Neuronal stem cell (in vitro differentiated cells): ENCODE measurements around the gene SEMA3B.

Experiments
- DNase-seq: peaks from one replicate; pipeline ENCODE4 v3.0.0-alpha.2; 2013; ENCODE audit warnings: low spot score
- H2AFZ ChIP-seq: one replicate; pipeline ENCODE4 v1.6.1; 2013; ENCODE audit warnings: mild to moderate bottlenecking, low read length, inconsistent platforms
- H2AK5ac ChIP-seq: 2 replicates; pipeline ENCODE4 v1.6.1; 2013; ENCODE audit warnings: low read depth, mild to moderate bottlenecking, inconsistent platforms, low read length, moderate library complexity, mixed read lengths
- H2BK120ac ChIP-seq: 2 replicates; pipeline ENCODE4 v1.6.1; 2013; ENCODE audit warnings: low read depth, mild to moderate bottlenecking, inconsistent platforms, low read length, moderate library complexity, mixed read lengths
- H2BK12ac ChIP-seq: one replicate; pipeline ENCODE4 v1.6.1; 2013; ENCODE audit warnings: low read length, inconsistent platforms
- H2BK15ac ChIP-seq: 2 replicates; pipeline ENCODE4 v1.6.1; 2013; ENCODE audit warnings: mild to moderate bottlenecking, low read length, inconsistent platforms, mixed read lengths
- H2BK5ac ChIP-seq: one replicate; pipeline ENCODE4 v1.6.1; 2013; ENCODE audit warnings: inconsistent platforms, mild to moderate bottlenecking, low read length, moderate library complexity
- H3K14ac ChIP-seq: one replicate; pipeline ENCODE4 v1.6.1; 2013; ENCODE audit warnings: low read length, inconsistent platforms
- H3K18ac ChIP-seq: 2 replicates; pipeline ENCODE4 v1.6.1; 2013; ENCODE audit warnings: low read length, inconsistent platforms
- H3K23ac ChIP-seq: 2 replicates; pipeline ENCODE4 v1.6.1; 2013; ENCODE audit warnings: low read depth, mild to moderate bottlenecking, mixed read lengths, low read length, inconsistent platforms; ENCODE audit not compliant: poor library complexity
- H3K27ac ChIP-seq: replicated peaks from 3 replicates; pipeline ENCODE4 v1.5.1; 2013; ENCODE audit warnings: low read length, inconsistent platforms
- H3K27me3 ChIP-seq, 3 experiments: 2 replicates each; pipeline ENCODE4 v1.6.1; 2013; ENCODE audit warnings: low read length in 3 of 3, mild to moderate bottlenecking in 2 of 3, inconsistent platforms in 1 of 3, low read depth in 1 of 3, mixed read lengths in 1 of 3, moderate library complexity in 1 of 3; ENCODE audit not compliant: control insufficient read depth in 3 of 3, insufficient read depth in 3 of 3
- H3K36me3 ChIP-seq, 2 donors: replicated peaks in 1 of 2; 2 replicates each; pipeline ENCODE4 v1.6.1; 2013; ENCODE audit warnings: low read length in 2 of 2; ENCODE audit not compliant: control insufficient read depth in 2 of 2, insufficient read depth in 2 of 2
- H3K4ac ChIP-seq: 2 replicates; pipeline ENCODE4 v1.6.1; 2013; ENCODE audit warnings: inconsistent platforms, mild to moderate bottlenecking, low read length, moderate library complexity
- H3K4me1 ChIP-seq, 2 donors: 1 replicate in 1 of 2; 2 replicates in 1 of 2; pipeline ENCODE4 v1.6.1; 2013; ENCODE audit warnings: low read length in 2 of 2, low read depth in 1 of 2; ENCODE audit not compliant: control insufficient read depth in 2 of 2, insufficient read depth in 1 of 2
- H3K4me2 ChIP-seq: one replicate; pipeline ENCODE4 v1.6.1; 2013; ENCODE audit warnings: mild to moderate bottlenecking, low read length, inconsistent platforms; ENCODE audit not compliant: insufficient read depth, poor library complexity, severe bottlenecking
- H3K4me3 ChIP-seq, 2 donors: 2 replicates each; pipeline ENCODE4 v1.5.1; 2013; ENCODE audit warnings: low read length in 2 of 2, mild to moderate bottlenecking in 2 of 2, inconsistent platforms in 1 of 2, moderate library complexity in 1 of 2
- H3K79me1 ChIP-seq: one replicate; pipeline ENCODE4 v1.6.1; 2013; ENCODE audit warnings: low read depth, mild to moderate bottlenecking, inconsistent platforms, low read length, moderate library complexity
- H3K9ac ChIP-seq: one replicate; pipeline ENCODE4 v1.6.1; 2013; ENCODE audit warnings: mild to moderate bottlenecking, low read depth, low read length, inconsistent platforms; ENCODE audit not compliant: poor library complexity
- H3K9me3 ChIP-seq, 2 donors: replicated peaks in 1 of 2; 2 replicates each; pipeline versions ENCODE3 to v1.6.1; 2013; ENCODE audit warnings: low read length in 2 of 2, mild to moderate bottlenecking in 2 of 2, inconsistent platforms in 1 of 2, low read depth in 1 of 2, mixed read lengths in 1 of 2, moderate library complexity in 1 of 2; ENCODE audit not compliant: control insufficient read depth in 2 of 2, insufficient read depth in 1 of 2
- H4K8ac ChIP-seq: one replicate; pipeline ENCODE4 v1.6.1; 2013; ENCODE audit warnings: low read depth, mild to moderate bottlenecking, inconsistent platforms, low read length, moderate library complexity
- H4K91ac ChIP-seq: one replicate; pipeline ENCODE4 v1.6.1; 2013; ENCODE audit warnings: low read length, low read depth, mild to moderate bottlenecking, inconsistent platforms; ENCODE audit not compliant: poor library complexity
- WGBS, 2 donors: extraction: QIAGEN DNeasy Blood & Tissue Kit; methylation state at CpG; one replicate each; pipeline ENCODE4 v1.1.7; 2013; ENCODE audit warnings: missing lambda C conversion rate in 2 of 2, mixed read lengths in 1 of 2; ENCODE audit not compliant: insufficient read length in 2 of 2, insufficient replicate concordance in 1 of 2; ENCODE audit errors: extremely low coverage in 2 of 2; 5-methylcytosine and 5-hydroxymethylcytosine counted together

SEMA3B gene

GRCh38 chr3:50262778-50263177 is 6.2 kb upstream of the SEMA3B start:
- H3K4me2 ChIP-seq = no peak overlapping the region
- H2BK5ac ChIP-seq = peak overlapping the region; percentile 46
- DNase-seq = no peak
- no peak overlapping the region for H3K27ac ChIP-seq
- no peak overlapping the region for H2BK120ac ChIP-seq
- H3K36me3 ChIP-seq = peaks cover 10 to 19% of the 10 kb centered on the region in 2 donors
- H3K9me3 ChIP-seq = no peaks in the 10 kb centered on the region
- H3K79me1 ChIP-seq = peaks cover 3% of the 10 kb centered on the region
- H2BK12ac ChIP-seq = no peak overlapping the region
- H2BK15ac ChIP-seq = peak overlapping the region; percentile 34
- H2AFZ ChIP-seq = no peak overlapping the region
- no peak overlapping the region for H3K4ac ChIP-seq
- peaks cover 57 to 60% of the 10 kb centered on the region in 2 donors for H3K4me1 ChIP-seq
- no peak overlapping the region for H4K91ac ChIP-seq
- no peak overlapping the region for H4K8ac ChIP-seq
- no peak overlapping the region for H3K9ac ChIP-seq
- H3K14ac ChIP-seq = no peak overlapping the region
- H3K23ac ChIP-seq = no peak overlapping the region
- H3K4me3 ChIP-seq = no peak overlapping the region
- H2AK5ac ChIP-seq = peak overlapping the region; percentile 54
- peak overlapping the region; percentile 46 for H3K18ac ChIP-seq
- WGBS, 2 donors = no CpG with 5 or more reads among the region's 7 CpGs
- H3K27me3 ChIP-seq = no peaks in the 10 kb centered on the region

GRCh38 chr3:50263478-50264382 is 5.2 kb upstream of the SEMA3B start:
- Histone ChIP-seq H2BK12ac (peak overlapping the region; percentile 3), H3K9ac (peak overlapping the region; percentile 32), H3K23ac (no peak overlapping the region), H4K91ac (peak overlapping the region; percentile 64), H3K18ac (peak overlapping the region; percentile 89), H3K14ac (peak overlapping the region; percentile 39), H3K9me3 (no peaks in the 10 kb centered on the region), H2BK5ac (peak overlapping the region; percentile 80), H3K36me3 (peaks cover 4 to 10% of the 10 kb centered on the region in 2 donors), H3K27ac (peak overlapping the region; percentile 95), H2BK15ac (peak overlapping the region; percentile 23), H3K4me2 (peak overlapping the region; percentile 42), H2BK120ac (peak overlapping the region; percentile 2), H3K79me1 (peaks cover 3% of the 10 kb centered on the region), H3K27me3 (no peaks in the 10 kb centered on the region), H2AFZ (peak overlapping the region; percentile 77), H3K4ac (no peak overlapping the region), H4K8ac (peak overlapping the region; percentile 99), H3K4me1 (peaks cover 58 to 65% of the 10 kb centered on the region in 2 donors), H3K4me3 (no peak overlapping the region), H2AK5ac (peak overlapping the region; percentile 66)
- no CpG with 5 or more reads among the region's 6 CpGs for WGBS, 2 donors
- DNase-seq = no peak

- Histone ChIP-seq H3K27ac (peak overlapping the region; percentile 95), H3K9me3 (no peaks in the 10 kb centered on the region), H2BK15ac (peak overlapping the region; percentile 23), H3K23ac (no peak overlapping the region), H2BK5ac (peak overlapping the region; percentile 80), H3K27me3 (no peaks in the 10 kb centered on the region), H2BK120ac (peak overlapping the region; percentile 2), H2AFZ (peak overlapping the region; percentile 77), H2AK5ac (peak overlapping the region; percentile 66), H3K9ac (peak overlapping the region; percentile 32), H3K36me3 (peaks cover under 1 to 2% of the 10 kb centered on the region in 2 donors), H4K8ac (peak overlapping the region; percentile 99), H3K14ac (peak overlapping the region; percentile 39), H3K4me3 (no peak overlapping the region), H2BK12ac (peak overlapping the region; percentile 3), H4K91ac (peak overlapping the region; percentile 64), H3K18ac (peak overlapping the region; percentile 89), H3K4me1 (peaks cover 56 to 72% of the 10 kb centered on the region in 2 donors), H3K4me2 (peak overlapping the region; percentile 42), H3K4ac (no peak overlapping the region), H3K79me1 (peaks cover 3% of the 10 kb centered on the region)
- no CpG with 5 or more reads among the region's 7 CpGs for WGBS, 2 donors
- peak; percentile 96 for DNase-seq
These were observed 4.5 kb upstream of the SEMA3B start for GRCh38 chr3:50264383-50264963.

- H4K8ac ChIP-seq = peak overlapping the region; percentile 77
- H2BK120ac ChIP-seq = peak overlapping the region; percentile 88
- H2AFZ ChIP-seq = peak overlapping the region; percentile 77
- peak overlapping the region; percentile 98 for H2AK5ac ChIP-seq
- WGBS, 2 donors = no CpG with 5 or more reads among the region's 7 CpGs
- H3K4ac ChIP-seq = peak overlapping the region; percentile 87
- H3K18ac ChIP-seq = peak overlapping the region; percentile 99
- DNase-seq = no peak
- no peaks in the 10 kb centered on the region for H3K9me3 ChIP-seq
- H2BK12ac ChIP-seq = peak overlapping the region; percentile 97
- peak overlapping the region; percentile 34 for H3K9ac ChIP-seq
- H3K23ac ChIP-seq = peak overlapping the region; percentile 25
- peaks cover 55 to 74% of the 10 kb centered on the region in 2 donors for H3K4me1 ChIP-seq
- peak overlapping the region; percentile 82 for H3K27ac ChIP-seq
- H3K4me2 ChIP-seq = no peak overlapping the region
- H4K91ac ChIP-seq = peak overlapping the region; percentile 98
- peak overlapping the region; percentile 39 for H3K14ac ChIP-seq
- no peaks in the 10 kb centered on the region for H3K36me3 ChIP-seq
- no peak overlapping the region for H3K4me3 ChIP-seq
- H2BK5ac ChIP-seq = peak overlapping the region; percentile 99
- peak overlapping the region; percentile 94 for H2BK15ac ChIP-seq
- no peaks in the 10 kb centered on the region for H3K27me3 ChIP-seq
- H3K79me1 ChIP-seq = peaks cover 3% of the 10 kb centered on the region
These were observed 3.9 kb upstream of the SEMA3B start for GRCh38 chr3:50264964-50265485.
